Endothelial cell of umbilical vein (primary cell): ENCODE results near the gene BCAS3. TPM values are rescaled to one million over a fixed set of nuclear protein-coding genes. Genes with fewer than 3 reads are reported as not detected.

Experiments
- BruUV-seq: library from RNA; stranded (reverse); fragments of 400-500 nt; replicated peaks from 2 replicates; lab custom pipeline; 2021; lab: Mats Ljungman, UMichigan
- CTCF ChIA-PET: fragments of 300-600, 350-600 bp; sonication (Branson Sonifier 250); formaldehyde crosslinking; loops from one replicate; lab custom pipeline; 2021; ENCODE audit warnings: antibody characterized with exemption, inconsistent platforms; lab: Charles Lee
- POLR2A ChIA-PET: fragments of 300-600, 350-600 bp; sonication (Branson Sonifier 250); formaldehyde crosslinking; loops from one replicate; lab custom pipeline; 2021; ENCODE audit warnings: antibody characterized with exemption, inconsistent platforms; lab: Charles Lee
- DNase-seq: peaks from one replicate; pipeline ENCODE4 v3.0.0-alpha.2; 2011; ENCODE audit warnings: low read depth, low spot score
- FAIRE-seq: peaks from 2 replicates; lab custom pipeline; 2011; peaks lifted over from hg19 to GRCh38; lab: Jason Lieb, UNC
- H2AFZ ChIP-seq: 2 replicates; pipeline ENCODE4 v1.6.0; 2012; ENCODE audit warnings: low read depth, low read length, control low read depth, inconsistent platforms
- H3K27ac ChIP-seq: 2 replicates; pipeline ENCODE4 v1.5.1; 2011; ENCODE audit warnings: low read depth, mild to moderate bottlenecking, control low read depth, low read length, moderate library complexity; ENCODE audit not compliant: insufficient read depth
- H3K27me3 ChIP-seq, 2 experiments: 2 replicates each; pipeline versions ENCODE4 v1.6.0 to v1.6.1; 2011; ENCODE audit warnings: low read length in 2 of 2, mixed read lengths in 1 of 2; ENCODE audit not compliant: control insufficient read depth in 2 of 2, insufficient read depth in 2 of 2
- H3K36me3 ChIP-seq, 2 experiments: 2 replicates in 1 of 2; 3 replicates in 1 of 2; pipeline ENCODE4 v1.5.1; 2011; ENCODE audit warnings: low read length in 2 of 2, mild to moderate bottlenecking in 1 of 2, moderate library complexity in 1 of 2; ENCODE audit not compliant: control insufficient read depth in 2 of 2, insufficient read depth in 2 of 2; ENCODE audit errors: extremely low read depth in 1 of 2
- H3K4me1 ChIP-seq: 3 replicates; pipeline ENCODE4 v1.5.1; 2011; ENCODE audit warnings: mild to moderate bottlenecking, low read length; ENCODE audit not compliant: control insufficient read depth, insufficient read depth; ENCODE audit errors: extremely low read depth
- H3K4me2 ChIP-seq: 2 replicates; pipeline ENCODE4 v1.6.1; 2011; ENCODE audit warnings: low read length, control low read depth, mixed read lengths; ENCODE audit not compliant: insufficient read depth
- H3K4me3 ChIP-seq, 3 experiments: fragments of 200-600 bp in 1 of 3; sonication (generic), shearing (Covaris generic) in 1 of 3; replicated peaks in 1 of 3; 2 replicates each; pipeline ENCODE4 v1.5.1; 2011 to 2016; ENCODE audit warnings: control low read depth in 3 of 3, low read length in 3 of 3, mild to moderate bottlenecking in 2 of 3, inconsistent platforms in 1 of 3, low read depth in 1 of 3, moderate library complexity in 1 of 3; ENCODE audit not compliant: insufficient read depth in 1 of 3
- H3K79me2 ChIP-seq: 2 replicates; pipeline ENCODE4 v1.6.0; 2012; ENCODE audit warnings: low read length, inconsistent platforms; ENCODE audit not compliant: control insufficient read depth, insufficient read depth
- H3K9ac ChIP-seq: replicated peaks from 2 replicates; pipeline ENCODE3; 2011; ENCODE audit warnings: low read length, control low read depth; ENCODE audit not compliant: insufficient read depth; ENCODE audit errors: extremely low read depth
- H3K9me1 ChIP-seq: replicated peaks from 3 replicates; pipeline ENCODE4 v1.6.0; 2011; ENCODE audit warnings: mild to moderate bottlenecking, low read length; ENCODE audit not compliant: control insufficient read depth, insufficient read depth; ENCODE audit errors: extremely low read depth
- H3K9me3 ChIP-seq: replicated peaks from 2 replicates; pipeline ENCODE4 v1.5.1; 2012; ENCODE audit warnings: low read length, inconsistent platforms; ENCODE audit not compliant: control insufficient read depth, insufficient read depth
- H4K20me1 ChIP-seq: replicated peaks from 2 replicates; pipeline ENCODE3; 2011; ENCODE audit warnings: mild to moderate bottlenecking, low read length; ENCODE audit not compliant: control insufficient read depth, insufficient read depth; ENCODE audit errors: extremely low read depth
- CTCF ChIP-seq, 2 donors: IDR thresholded peaks; 1 replicate in 1 of 2; 2 replicates in 1 of 2; pipeline ENCODE4 v1.5.1; 2011; ENCODE audit warnings: low read length in 2 of 2, mild to moderate bottlenecking in 2 of 2, moderate library complexity in 2 of 2, control low read depth in 1 of 2, inconsistent platforms in 1 of 2, low read depth in 1 of 2; ENCODE audit not compliant: insufficient read depth in 1 of 2; ENCODE audit errors: extremely low read depth in 1 of 2
- EZH2 ChIP-seq: IDR thresholded peaks from 2 replicates; pipeline ENCODE4 v1.6.1; 2012; ENCODE audit warnings: borderline replicate concordance, low read depth, mild to moderate bottlenecking, moderate library complexity, low read length, inconsistent platforms; ENCODE audit not compliant: severe bottlenecking
- FOS ChIP-seq: IDR thresholded peaks from 2 replicates; pipeline ENCODE4 v1.6.1; 2011; ENCODE audit warnings: mild to moderate bottlenecking, low read length, moderate library complexity, borderline replicate concordance; ENCODE audit not compliant: insufficient read depth
- GATA2 ChIP-seq: IDR thresholded peaks from 2 replicates; pipeline ENCODE4 v1.7.0; 2011; ENCODE audit warnings: low read depth, mild to moderate bottlenecking, moderate library complexity, mixed read lengths, low read length; ENCODE audit not compliant: insufficient read length, insufficient read depth
- JUN ChIP-seq: IDR thresholded peaks from 2 replicates; pipeline ENCODE4 v1.6.1; 2011; ENCODE audit warnings: borderline replicate concordance, low read depth; ENCODE audit not compliant: insufficient read length, insufficient read depth
- MAX ChIP-seq: IDR thresholded peaks from 2 replicates; pipeline ENCODE4 v1.6.1; 2011; ENCODE audit not compliant: insufficient read depth, insufficient read length
- MYC ChIP-seq: IDR thresholded peaks from one replicate; pipeline ENCODE4 v1.6.1; 2011; ENCODE audit warnings: mild to moderate bottlenecking, low read depth, low read length
- POLR2A ChIP-seq: IDR thresholded peaks from 2 replicates; pipeline ENCODE4 v1.6.1; 2012; ENCODE audit warnings: low read depth, mild to moderate bottlenecking, control low read depth, low read length
- POLR2AphosphoS5 ChIP-seq: IDR thresholded peaks from 2 replicates; pipeline ENCODE4 v1.6.1; 2012; ENCODE audit warnings: low read depth, mild to moderate bottlenecking, control low read depth, low read length, moderate library complexity; ENCODE audit not compliant: insufficient read depth
- dilution Hi-C: fragments of 300-500 bp; cut with MboI; formaldehyde crosslinking; loops from one replicate; pipeline ENCODE4 v1.15.0; 2019; ENCODE audit warnings: low sequenced_read_pairs; ENCODE audit not compliant: extremely low pct_ligation_motif_present
- intact Hi-C: fragments of 100-400 bp; cut with micrococcal nuclease; formaldehyde crosslinking; loops from one replicate; pipeline ENCODE4 v1.10.0; 2022
- polyA plus RNA-seq, 4 experiments: library from polyadenylated mRNA; depleted of rRNA in 3 of 4; stranded (reverse) in 3 of 4; unstranded in 1 of 4; fragments of >200 nt; gene quantifications; 2 replicates each; pipeline versions ENCODE4 v1.2.1 to v1.2.3, GENCODE V29; 2011 to 2012; ENCODE audit warnings: missing spikeins in 1 of 4
- total RNA-seq: library from RNA; stranded (reverse); gene quantifications from 2 replicates; pipeline ENCODE4 v1.2.3, GENCODE V29; 2021

The BCAS3 gene
- total and polyA plus RNA-seq, 2 donors (not counting 3 experiments of a cell fraction or from before 2014, with no cell fraction given): 8.2 to 16.0 TPM

- dilution Hi-C loops (no loop called here), intact Hi-C loops (loop anchor here (2.0 kb wide), 1 partner anchor 38 kb away; the partner anchor contains the start of gene TBX4)
- Histone ChIP-seq H3K9me1 (no peaks in the 10 kb centered on the region), H3K27me3 (peaks cover 16 to 22% of the 10 kb centered on the region in 2 experiments), H3K36me3 (no peaks in the 10 kb centered on the region), H3K9me3 (no peaks in the 10 kb centered on the region), H4K20me1 (no peaks in the 10 kb centered on the region), H2AFZ (no peak overlapping the region), H3K27ac (no peak overlapping the region), H3K4me3 (no peak overlapping the region), H3K79me2 (no peaks in the 10 kb centered on the region), H3K4me1 (peaks cover 12% of the 10 kb centered on the region), H3K9ac (no peak overlapping the region), H3K4me2 (no peak overlapping the region)
- FAIRE-seq (no peak), DNase-seq (no peak)
- POLR2A ChIA-PET: no interaction called here
- TF ChIP-seq GATA2: no peak
- no TSS peak for BruUV-seq
- CTCF ChIA-PET: interaction anchor here (1.3 to 5.3 kb wide), 4 partner anchors 134 to 425 kb away, joined by 3 to 87 read pairs (median 56); no protein-coding TSS in a partner anchor
These were observed 737.2 kb downstream of the BCAS3 start for GRCh38 chr17:61414936-61415251.

- no peaks in the 10 kb centered on the region for H4K20me1 ChIP-seq
- ChIA-PET POLR2A (no interaction called here), CTCF (interaction anchor here (0.7 to 5.3 kb wide), 7 partner anchors 9 to 421 kb away, joined by 3 to 87 read pairs (median 6); no protein-coding TSS in a partner anchor)
- H3K4me2 ChIP-seq: no peak overlapping the region
- H3K36me3 ChIP-seq: no peaks in the 10 kb centered on the region
- peaks cover 10 to 15% of the 10 kb centered on the region in 2 experiments for H3K27me3 ChIP-seq
- dilution Hi-C loops: no loop called here
- no peak overlapping the region for H3K27ac ChIP-seq
- no peak overlapping the region for H3K4me3 ChIP-seq
- FAIRE-seq: no peak
- H2AFZ ChIP-seq: no peak overlapping the region
- H3K9me1 ChIP-seq: no peaks in the 10 kb centered on the region
- H3K9ac ChIP-seq: no peak overlapping the region
- no TSS peak for BruUV-seq
- DNase-seq: no peak
- H3K79me2 ChIP-seq: no peaks in the 10 kb centered on the region
- intact Hi-C loops: loop anchor here (1.0 to 2.0 kb wide), 2 partner anchors 37 to 136 kb away; partner anchors contain the start of gene TBX4
- no peaks in the 10 kb centered on the region for H3K9me3 ChIP-seq
- peaks cover 9% of the 10 kb centered on the region for H3K4me1 ChIP-seq
- TF ChIP-seq MYC (no peak), CTCF (IDR thresholded peaks at IDR 0.05; ENCODE audit: extremely low read depth in 1 of 2, insufficient read depth in 1 of 2, low read depth in 1 of 2, low read length in 2 of 2) (no peak), EZH2 (no peak), POLR2AphosphoS5 (no peak), FOS (no peak), GATA2 (no peak), MAX (no peak), JUN (no peak), POLR2A (no peak)
These were observed 737.9 kb downstream of the BCAS3 start for GRCh38 chr17:61415374-61416210.
